GM18519 (cell line): ENCODE measurements around the gene PLCB1.

Source experiments
- ATAC-seq: cut with Tn5 transposase; IDR thresholded peaks from one replicate; pipeline ENCODE4 v1.9.1; 2021; ENCODE audit warnings: mild to moderate bottlenecking, moderate library complexity; ENCODE audit not compliant: unreplicated experiment, low FRiP score

The PLCB1 gene

GRCh38 chr20:8234580-8234979 lies 102.5 kb downstream of the PLCB1 start:
- ATAC-seq = no peak

DNA sequence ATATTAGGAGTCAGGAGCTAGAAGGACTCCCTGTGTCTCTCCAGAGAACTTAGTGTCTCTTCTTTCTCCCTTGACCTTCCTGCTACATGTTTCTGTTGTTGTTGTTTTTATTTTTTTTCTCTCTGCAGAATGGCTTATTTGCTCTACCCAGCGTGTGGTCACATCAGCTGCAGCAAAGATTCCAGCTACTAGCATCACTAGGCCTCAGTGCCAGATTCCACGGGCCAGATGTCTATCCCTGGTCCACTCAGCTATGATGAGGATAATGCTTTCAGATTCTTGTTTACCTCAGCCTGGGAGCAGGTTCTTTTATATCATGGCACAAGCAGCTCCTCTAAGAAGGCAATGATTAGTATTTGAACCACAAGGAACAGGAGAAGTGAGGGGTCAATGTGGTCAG lies 110.0 kb downstream of the PLCB1 start:
- no peak for ATAC-seq

DNA sequence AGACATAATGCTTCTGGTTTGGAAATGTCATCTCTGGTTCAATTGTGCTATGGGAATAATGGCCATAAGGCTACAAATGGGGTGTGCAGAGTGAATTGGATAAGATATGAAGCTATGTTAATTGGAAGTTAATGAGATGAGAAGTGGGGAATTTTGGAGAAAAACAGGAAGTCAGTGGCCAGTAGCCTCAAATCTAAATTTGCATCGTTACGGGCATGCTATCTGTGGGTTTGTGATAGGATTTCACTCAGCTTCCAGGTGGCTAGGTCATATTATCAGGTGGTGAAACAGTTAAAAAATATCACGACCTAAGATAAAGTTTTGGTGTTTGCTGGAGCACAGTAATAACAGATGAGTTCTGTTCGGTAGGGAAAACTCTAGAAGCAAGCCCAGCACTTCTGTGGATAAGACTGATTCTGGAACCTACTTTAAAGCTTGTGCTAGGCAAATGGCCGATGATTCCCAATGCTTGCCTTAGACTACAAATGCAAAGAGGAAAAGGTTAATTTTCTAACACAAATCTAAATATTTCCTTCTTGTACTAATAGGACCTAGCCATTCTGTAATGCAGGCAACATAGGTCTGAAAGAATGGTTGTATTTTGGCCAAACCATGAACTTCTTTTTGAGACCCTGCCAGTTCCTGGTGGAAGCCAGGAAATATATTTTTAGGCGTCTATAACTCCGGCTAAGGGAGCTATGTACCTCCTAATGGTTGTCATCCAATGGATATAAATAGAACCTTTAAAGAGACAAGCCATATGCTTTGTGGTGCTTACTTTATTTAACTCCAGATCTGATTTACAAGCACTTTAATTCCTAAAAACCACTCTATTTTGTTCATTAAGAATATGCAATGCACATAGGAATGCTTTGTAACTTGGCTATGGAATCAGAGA lies 111.0 kb downstream of the PLCB1 start:
- no peak for ATAC-seq

- ATAC-seq = no peak
Observed at GRCh38 chr20:8244637-8245036, 112.6 kb downstream of the PLCB1 start.

- ATAC-seq = no peak
Observed at GRCh38 chr20:8246153-8246552, 114.1 kb downstream of the PLCB1 start.

DNA sequence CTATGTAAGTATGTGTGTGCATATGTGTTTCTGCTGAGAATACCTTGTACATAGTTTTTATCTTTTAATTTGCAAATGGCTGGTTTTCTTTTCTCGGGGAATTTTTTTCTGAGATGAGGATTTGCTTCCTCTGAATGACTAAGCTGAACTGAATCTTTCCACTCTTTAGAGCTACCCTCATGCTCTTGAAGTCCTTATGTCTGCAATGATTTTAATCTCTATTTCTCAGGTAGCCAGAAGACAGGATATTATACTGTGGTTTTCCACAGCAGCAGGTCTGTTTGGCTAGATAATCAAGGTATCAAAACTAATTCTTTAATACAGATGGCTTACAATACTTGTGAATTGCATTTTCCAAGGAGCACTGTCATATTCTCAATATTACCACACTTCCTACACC lies 114.7 kb downstream of the PLCB1 start:
- ATAC-seq = no peak

- no peak for ATAC-seq
Observed at GRCh38 chr20:8248051-8248450, 116.0 kb downstream of the PLCB1 start.

DNA sequence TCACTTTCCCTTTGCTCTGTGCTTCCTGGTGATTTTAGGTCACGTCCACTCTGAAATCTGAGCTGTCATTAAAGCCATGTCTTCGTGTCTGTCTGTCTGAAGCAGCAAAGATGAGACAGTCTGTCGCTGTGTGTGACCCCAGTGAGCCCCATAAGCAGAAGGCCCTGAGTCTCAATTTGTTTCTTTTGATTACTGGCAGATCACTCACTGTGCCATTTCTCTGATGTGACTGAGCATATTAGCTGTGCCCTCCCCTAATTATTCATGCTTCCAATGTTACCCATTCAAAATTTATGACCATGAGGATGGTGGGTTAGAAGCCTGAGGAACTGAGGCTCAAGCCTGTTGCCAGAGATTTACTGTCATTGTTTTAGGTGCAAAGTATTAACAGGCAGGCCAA lies 117.6 kb downstream of the PLCB1 start:
- ATAC-seq = no peak

DNA sequence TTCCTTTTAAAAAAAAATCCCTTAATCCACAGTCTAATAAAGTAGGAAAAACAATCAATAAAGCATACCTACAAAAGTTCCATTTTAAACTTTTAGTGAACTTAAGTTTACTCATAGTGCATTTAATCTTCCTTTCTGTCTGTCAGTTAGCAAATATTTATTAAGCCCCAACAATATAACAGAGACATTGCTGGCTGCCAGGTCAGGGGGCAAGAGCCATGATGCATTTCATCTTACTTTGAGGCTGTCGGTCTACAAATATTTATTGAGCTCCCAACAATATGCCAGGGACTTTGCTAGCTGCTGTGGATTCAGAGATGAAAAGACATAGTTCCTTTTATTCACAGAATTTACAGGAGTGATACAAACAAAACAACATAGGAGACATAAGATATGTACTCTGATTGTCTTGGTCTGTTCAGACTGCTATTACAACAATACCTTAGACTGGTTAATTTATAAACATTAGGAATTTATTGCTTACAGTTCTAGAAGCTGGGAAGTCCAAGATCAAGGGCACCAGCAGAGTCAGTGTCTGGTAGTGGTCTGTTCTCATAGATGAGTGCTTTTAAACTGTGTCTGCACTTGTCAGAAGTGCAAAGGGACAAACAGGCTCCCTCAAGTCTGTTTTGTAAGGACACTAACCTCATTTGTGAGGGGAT lies 118.6 kb downstream of the PLCB1 start:
- no peak for ATAC-seq

DNA sequence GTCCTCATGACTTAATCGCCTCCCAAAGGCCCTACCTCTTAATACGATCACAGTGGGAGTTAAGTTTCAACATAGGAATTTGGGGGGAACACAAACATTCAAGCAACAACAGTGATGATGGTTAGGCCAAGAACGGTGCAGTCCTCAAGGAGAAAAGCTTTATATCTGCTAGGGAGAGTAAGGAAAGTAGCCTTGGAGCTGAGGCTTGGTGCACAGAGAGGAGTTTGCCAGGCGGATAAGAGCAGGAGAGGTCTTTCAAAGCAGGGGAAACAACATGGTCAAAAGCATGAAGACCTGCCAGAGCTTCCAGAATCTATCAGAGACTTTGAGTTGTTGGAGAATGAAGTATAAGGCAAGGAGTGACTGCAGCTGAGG lies 119.1 kb downstream of the PLCB1 start:
- no peak for ATAC-seq

- ATAC-seq = no peak
Observed at GRCh38 chr20:8254911-8255582, 123.0 kb downstream of the PLCB1 start.

- ATAC-seq = no peak
Observed at GRCh38 chr20:8255945-8256632, 124.0 kb downstream of the PLCB1 start.

DNA sequence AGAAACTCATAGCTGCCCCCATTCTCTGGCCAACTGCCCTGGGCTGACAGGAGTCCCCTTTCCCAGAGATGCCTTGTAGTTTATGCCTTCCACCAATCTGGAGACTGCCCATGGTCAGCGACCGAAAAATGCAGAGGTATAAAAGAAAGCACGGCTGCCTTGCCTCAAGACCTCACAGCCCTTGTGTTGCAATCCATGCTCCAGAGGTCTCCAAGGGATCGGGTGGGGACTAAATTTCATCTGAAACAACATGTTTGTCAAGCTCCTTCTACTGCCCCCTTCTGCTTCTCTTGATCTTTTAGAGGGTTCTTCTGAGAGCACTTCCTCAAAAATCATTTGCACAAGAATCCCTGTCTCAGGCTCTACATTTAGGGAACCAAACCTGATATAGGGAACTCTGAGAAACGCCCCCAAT lies 128.8 kb downstream of the PLCB1 start:
- ATAC-seq = no peak

GRCh38 chr20:8262721-8263120 lies 130.7 kb downstream of the PLCB1 start:
- no peak for ATAC-seq

GRCh38 chr20:8265588-8265987 lies 133.5 kb downstream of the PLCB1 start:
- no peak for ATAC-seq

GRCh38 chr20:8267009-8267408 lies 134.9 kb downstream of the PLCB1 start:
- ATAC-seq = no peak

- no peak for ATAC-seq
Observed at GRCh38 chr20:8271727-8272126, 139.7 kb downstream of the PLCB1 start.

- ATAC-seq = no peak
Observed at GRCh38 chr20:8272766-8273165, 140.7 kb downstream of the PLCB1 start.

DNA sequence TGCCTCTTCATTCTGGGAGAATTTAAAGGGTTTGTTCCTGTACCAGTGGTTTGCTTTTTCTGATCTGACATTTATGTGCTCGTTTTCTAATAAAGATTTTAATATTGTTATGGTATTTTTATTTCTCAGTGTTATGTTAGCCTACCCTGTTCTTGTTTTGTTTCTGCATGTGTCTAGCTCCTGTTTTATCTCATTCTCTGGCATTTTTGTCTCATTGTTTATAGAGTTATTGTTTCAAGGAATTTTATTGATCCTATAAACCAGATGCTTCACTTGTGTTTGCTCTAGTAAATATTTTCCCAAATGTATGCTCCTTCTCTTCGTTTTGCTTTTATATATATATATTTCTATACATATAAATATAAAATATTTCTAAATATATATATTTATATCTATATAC lies 152.8 kb downstream of the PLCB1 start:
- no peak for ATAC-seq

DNA sequence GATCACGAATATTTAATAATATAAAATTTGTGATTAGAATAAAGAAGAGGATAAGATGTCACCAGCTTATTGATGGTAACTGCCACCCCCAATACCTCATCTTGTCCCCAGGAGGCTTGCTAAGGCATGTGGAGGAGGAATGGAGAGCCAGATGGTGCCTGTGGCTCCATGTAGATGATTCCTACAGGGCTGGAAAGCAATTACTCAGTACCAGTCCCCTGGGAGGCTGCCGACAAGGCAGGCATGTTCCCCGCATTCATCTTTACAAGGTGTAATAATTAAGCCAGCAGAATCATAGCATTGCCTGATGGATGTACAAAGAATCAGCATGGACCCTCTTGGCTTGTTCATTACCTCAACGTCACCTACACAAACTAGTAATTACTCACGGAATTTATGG lies 155.3 kb downstream of the PLCB1 start:
- no peak for ATAC-seq

DNA sequence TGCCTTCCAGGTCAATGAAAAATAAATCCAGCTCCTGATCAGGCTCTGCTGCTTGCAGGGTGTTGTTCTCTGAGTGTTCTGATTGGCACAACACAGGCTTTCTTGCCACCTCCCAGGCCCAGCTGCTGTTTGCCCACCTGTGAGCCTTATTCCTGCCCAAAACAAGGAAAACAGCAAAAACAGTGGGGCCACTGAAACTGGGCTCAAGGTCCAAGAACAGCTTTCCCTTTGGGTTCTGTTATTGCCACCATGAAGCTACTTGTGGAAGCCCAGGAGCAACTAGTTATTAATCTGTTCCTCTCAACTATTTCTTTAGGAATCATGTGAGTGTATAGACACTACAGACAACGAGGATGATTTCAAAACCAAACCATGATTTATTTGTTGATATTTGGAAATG lies 159.1 kb downstream of the PLCB1 start:
- ATAC-seq = no peak
